ENCODE data around the gene DNAJB2. TPM values are rescaled to one million over a fixed set of nuclear protein-coding genes. Genes with fewer than 3 reads are reported as not detected.

The DNAJB2 gene
- total and polyA plus RNA-seq, 2 experiments from 2014 or later = 60.6 to 182 TPM

- peaks cover 38% of the 10 kb centered on the region for H3K27me3 ChIP-seq
- TF ChIP-seq CTCF (IDR thresholded peaks at IDR 0.05; ENCODE audit: low read depth, low read length) = no peak
- no peaks in the 10 kb centered on the region for H3K9me3 ChIP-seq (ENCODE audit: low read depth)
- H3K4me3 ChIP-seq = no peak overlapping the region
- no peak for DNase-seq (ENCODE audit: low read depth in 1 of 2, low spot score in 1 of 2)
- no peaks in the 10 kb centered on the region for H3K4me1 ChIP-seq (ENCODE audit: low read depth)
- no peaks in the 10 kb centered on the region for H3K36me3 ChIP-seq
- no peak overlapping the region for H3K27ac ChIP-seq
Measured at GRCh38 chr2:219266232-219266631, 12.9 kb upstream of the DNAJB2 start.

GRCh38 chr2:219266886-219267285 lies 12.3 kb upstream of the DNAJB2 start:
- Histone ChIP-seq H3K9me3 (ENCODE audit: low read depth) (no peaks in the 10 kb centered on the region), H3K4me3 (no peak overlapping the region), H3K27ac (no peak overlapping the region), H3K27me3 (peaks cover 32% of the 10 kb centered on the region), H3K36me3 (no peaks in the 10 kb centered on the region), H3K4me1 (ENCODE audit: low read depth) (no peaks in the 10 kb centered on the region)
- DNase-seq (ENCODE audit: low read depth in 1 of 2, low spot score in 1 of 2) = no peak
- no peak for TF ChIP-seq CTCF (IDR thresholded peaks at IDR 0.05; ENCODE audit: low read depth, low read length)

- TF ChIP-seq CTCF (IDR thresholded peaks at IDR 0.05; ENCODE audit: low read depth, low read length) = no peak
- DNase-seq (ENCODE audit: low read depth in 1 of 2, low spot score in 1 of 2) = no peak
Measured at GRCh38 chr2:219268294-219268693, 10.9 kb upstream of the DNAJB2 start.

GRCh38 chr2:219269362-219270054 lies 9.7 kb upstream of the DNAJB2 start:
- peaks cover 5% of the 10 kb centered on the region for H3K4me1 ChIP-seq (ENCODE audit: low read depth)
- H3K27ac ChIP-seq = no peak overlapping the region
- peak in 1 of 2 donors; percentile 69 for DNase-seq (ENCODE audit: low read depth in 1 of 2, low spot score in 1 of 2)
- no peak for TF ChIP-seq CTCF (IDR thresholded peaks at IDR 0.05; ENCODE audit: low read depth, low read length)
- H3K9me3 ChIP-seq (ENCODE audit: low read depth) = no peaks in the 10 kb centered on the region
- H3K4me3 ChIP-seq = no peak overlapping the region
- H3K36me3 ChIP-seq = no peaks in the 10 kb centered on the region
- peaks cover 15% of the 10 kb centered on the region for H3K27me3 ChIP-seq

More at GRCh38 chr2:219268294-219268693, 10.9 kb upstream of the DNAJB2 start:
- no peaks in the 10 kb centered on the region for H3K4me1 ChIP-seq (ENCODE audit: low read depth)
- no peaks in the 10 kb centered on the region for H3K36me3 ChIP-seq
- H3K27me3 ChIP-seq = peaks cover 21% of the 10 kb centered on the region
- H3K27ac ChIP-seq = no peak overlapping the region
- H3K9me3 ChIP-seq (ENCODE audit: low read depth) = no peaks in the 10 kb centered on the region
- H3K4me3 ChIP-seq = no peak overlapping the region

- Histone ChIP-seq H3K9me3 (ENCODE audit: low read depth) (no peaks in the 10 kb centered on the region), H3K27ac (no peak overlapping the region), H3K4me1 (ENCODE audit: low read depth) (peaks cover 5% of the 10 kb centered on the region), H3K4me3 (no peak overlapping the region), H3K36me3 (no peaks in the 10 kb centered on the region), H3K27me3 (peaks cover 15% of the 10 kb centered on the region)
- TF ChIP-seq CTCF (IDR thresholded peaks at IDR 0.05; ENCODE audit: low read depth, low read length) = no peak
- DNase-seq (ENCODE audit: low read depth in 1 of 2, low spot score in 1 of 2) = no peak
Measured at GRCh38 chr2:219270055-219270372, 9.2 kb upstream of the DNAJB2 start.
